Duodenal mucosa (tissue), 2 donors: ENCODE results near the gene ANTXRL.
"Not testable (repeated sequence)": the region's sequence is repeated elsewhere in the genome, so short reads cannot be mapped to it uniquely, and the experiment has no call there.

Experiments
- H3K27ac ChIP-seq: one replicate; pipeline ENCODE4 v1.7.0; 2013; ENCODE audit warnings: low read depth, low read length
- H3K27me3 ChIP-seq, 2 donors: one replicate each; pipeline ENCODE4 v1.7.0; 2013; ENCODE audit warnings: low read length in 2 of 2, control low read depth in 1 of 2; ENCODE audit not compliant: insufficient read depth in 2 of 2, control insufficient read depth in 1 of 2
- H3K36me3 ChIP-seq, 2 donors: one replicate each; pipeline ENCODE4 v1.7.0; 2013; ENCODE audit warnings: low read length in 2 of 2, control low read depth in 1 of 2; ENCODE audit not compliant: insufficient read depth in 2 of 2, control insufficient read depth in 1 of 2
- H3K4me1 ChIP-seq, 2 donors: one replicate each; pipeline ENCODE4 v1.7.0; 2013; ENCODE audit warnings: low read length in 2 of 2, control low read depth in 1 of 2; ENCODE audit not compliant: insufficient read depth in 2 of 2, control insufficient read depth in 1 of 2
- H3K4me3 ChIP-seq, 2 donors: one replicate each; pipeline ENCODE4 v1.7.0; 2013; ENCODE audit warnings: low read length in 2 of 2, low read depth in 1 of 2
- H3K9ac ChIP-seq, 2 donors: one replicate each; pipeline ENCODE4 v1.7.0; 2013; ENCODE audit warnings: low read length in 2 of 2, low read depth in 1 of 2
- H3K9me3 ChIP-seq, 2 donors: one replicate each; pipeline ENCODE4 v1.7.0; 2013; ENCODE audit warnings: low read length in 2 of 2, control low read depth in 1 of 2; ENCODE audit not compliant: control insufficient read depth in 1 of 2

The ANTXRL gene

DNA sequence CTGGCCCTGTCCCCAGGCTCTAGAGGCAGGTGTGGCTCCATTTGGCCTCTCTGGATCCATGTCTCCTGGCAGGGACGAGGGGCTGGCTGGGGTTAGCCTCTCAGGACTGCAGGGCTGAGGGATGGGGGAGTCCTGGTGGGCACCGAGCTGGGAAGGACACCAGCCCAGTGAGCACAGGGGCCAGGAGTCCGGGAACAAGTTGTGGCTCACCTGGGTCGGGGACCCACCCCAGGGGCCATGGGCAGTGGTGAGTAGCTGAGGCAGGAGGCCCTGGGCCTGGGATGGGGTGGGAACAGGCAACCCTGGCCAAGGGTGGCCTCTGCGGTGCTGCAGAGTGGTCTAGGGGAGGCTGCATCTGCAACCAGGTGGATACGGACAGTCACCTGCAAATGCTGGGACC is 24.1 kb downstream of the ANTXRL start:
- peaks cover 0 to 15% of the 10 kb centered on the region in 2 donors for H3K27me3 ChIP-seq
- H3K4me3 ChIP-seq: no peak overlapping the region
- H3K36me3 ChIP-seq: no peaks in the 10 kb centered on the region
- no peaks in the 10 kb centered on the region for H3K4me1 ChIP-seq
- no peak overlapping the region for H3K27ac ChIP-seq
- no peak overlapping the region for H3K9ac ChIP-seq
- no peaks in the 10 kb centered on the region for H3K9me3 ChIP-seq

GRCh38 chr10:46311501-46311951 is 24.7 kb downstream of the ANTXRL start:
- no peaks in the 10 kb centered on the region for H3K9me3 ChIP-seq
- no peaks in the 10 kb centered on the region for H3K36me3 ChIP-seq
- no peak overlapping the region for H3K27ac ChIP-seq
- peaks cover 0 to 16% of the 10 kb centered on the region in 2 donors for H3K27me3 ChIP-seq
- H3K4me1 ChIP-seq: no peaks in the 10 kb centered on the region
- H3K9ac ChIP-seq: no peak overlapping the region
- no peak overlapping the region for H3K4me3 ChIP-seq

GRCh38 chr10:46311961-46312431 is 25.2 kb downstream of the ANTXRL start:
- not testable (repeated sequence) for H3K36me3 ChIP-seq, H3K27ac ChIP-seq, H3K4me1 ChIP-seq, H3K9me3 ChIP-seq, H3K9ac ChIP-seq, H3K4me3 ChIP-seq
- H3K27me3 ChIP-seq: peaks cover 0 to 14% of the 10 kb centered on the region in 2 donors

- Histone ChIP-seq H3K9ac (no peak overlapping the region), H3K27ac (no peak overlapping the region), H3K4me3 (no peak overlapping the region), H3K36me3 (no peaks in the 10 kb centered on the region), H3K27me3 (peaks cover 0 to 14% of the 10 kb centered on the region in 2 donors), H3K9me3 (no peaks in the 10 kb centered on the region), H3K4me1 (no peaks in the 10 kb centered on the region)
Measured at GRCh38 chr10:46312953-46313352, 26.2 kb downstream of the ANTXRL start.

DNA sequence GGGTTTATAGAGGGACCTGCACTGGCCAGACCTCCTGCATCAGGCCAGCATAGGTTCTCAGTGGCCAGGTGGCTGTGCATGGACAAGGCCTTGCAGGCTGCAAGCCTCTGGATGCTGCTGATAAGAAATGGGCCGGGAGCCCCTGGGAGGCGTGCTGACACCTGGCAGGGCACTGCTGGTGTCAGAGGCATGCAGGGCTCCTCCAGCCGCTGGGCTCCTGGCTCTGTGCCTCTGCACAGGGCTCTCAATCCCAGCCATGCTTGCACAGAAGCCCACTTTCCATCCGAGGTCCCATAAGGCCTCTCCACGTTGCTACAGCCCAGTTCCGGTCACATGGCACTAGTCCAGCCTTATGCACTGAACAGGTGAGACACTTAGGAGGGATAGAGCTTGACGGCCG is 27.3 kb downstream of the ANTXRL start:
- Histone ChIP-seq H3K4me1 (no peaks in the 10 kb centered on the region), H3K27ac (no peak overlapping the region), H3K27me3 (peaks cover 0 to 14% of the 10 kb centered on the region in 2 donors), H3K9ac (no peak overlapping the region), H3K4me3 (no peak overlapping the region), H3K9me3 (no peaks in the 10 kb centered on the region), H3K36me3 (no peaks in the 10 kb centered on the region)

DNA sequence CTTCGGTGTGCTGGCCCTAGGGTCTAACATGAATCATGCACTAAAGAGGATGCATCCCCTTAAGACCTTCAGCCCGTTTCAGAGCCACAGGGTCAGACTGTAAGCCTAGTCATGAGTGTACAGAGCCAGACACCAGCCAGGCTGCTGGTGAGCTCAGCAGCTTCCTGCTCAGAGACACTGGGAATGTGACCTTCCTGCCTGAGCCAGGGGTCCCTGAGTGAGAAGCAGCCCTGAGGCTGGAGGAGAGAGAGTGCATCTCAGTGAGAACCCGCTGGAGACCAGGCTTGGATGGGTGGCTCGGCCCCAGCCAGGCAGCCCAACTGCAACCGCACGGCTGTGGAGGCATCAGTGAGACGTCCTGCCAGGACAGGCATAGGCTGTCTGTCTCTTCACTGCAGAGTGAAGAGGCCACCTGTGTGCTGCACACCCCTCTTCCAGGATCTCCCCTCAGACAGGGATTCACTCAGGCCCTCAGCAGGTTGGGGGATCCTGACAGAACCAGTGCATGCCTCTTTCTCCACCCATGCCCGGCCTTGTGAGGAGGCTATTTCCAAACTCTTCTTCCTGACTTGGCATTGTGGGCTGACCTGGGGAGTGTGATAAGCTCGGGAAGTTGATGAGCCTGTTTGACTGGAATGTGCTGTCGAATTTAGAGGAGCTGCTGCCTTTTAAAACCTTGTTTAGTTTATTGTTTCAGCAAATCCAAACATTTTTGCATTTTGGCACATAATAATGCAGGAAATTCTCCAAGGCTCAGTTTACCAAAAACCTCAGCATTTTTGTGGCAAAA is 28.5 kb downstream of the ANTXRL start:
- H3K9me3 ChIP-seq, H3K4me3 ChIP-seq, H3K36me3 ChIP-seq, H3K27ac ChIP-seq, H3K9ac ChIP-seq, H3K4me1 ChIP-seq: not testable (repeated sequence)
- H3K27me3 ChIP-seq: peaks cover 0 to 12% of the 10 kb centered on the region in 2 donors

DNA sequence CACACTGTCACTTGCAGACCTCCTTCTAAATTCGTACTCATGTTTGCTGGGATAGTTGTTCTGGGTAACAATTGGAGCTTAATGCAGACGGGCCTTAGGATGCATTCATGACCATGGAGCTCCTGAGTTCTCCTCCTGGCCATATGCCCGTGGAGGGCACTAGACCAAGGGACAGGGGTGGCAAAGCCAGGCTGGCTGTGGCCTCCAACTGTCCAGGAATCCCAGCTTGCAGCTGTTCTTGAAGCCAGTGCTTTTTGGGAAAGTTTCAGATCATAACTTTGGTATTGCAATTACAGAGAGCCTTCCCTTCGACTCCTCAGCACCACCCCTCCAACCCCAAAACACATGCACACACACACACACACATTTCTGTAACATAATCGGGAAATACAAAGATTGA is 30.6 kb downstream of the ANTXRL start:
- no peak overlapping the region for H3K27ac ChIP-seq
- H3K4me3 ChIP-seq: no peak overlapping the region
- peaks cover 0 to 5% of the 10 kb centered on the region in 2 donors for H3K27me3 ChIP-seq
- no peaks in the 10 kb centered on the region for H3K36me3 ChIP-seq
- H3K4me1 ChIP-seq: no peaks in the 10 kb centered on the region
- no peaks in the 10 kb centered on the region for H3K9me3 ChIP-seq
- H3K9ac ChIP-seq: no peak overlapping the region

DNA sequence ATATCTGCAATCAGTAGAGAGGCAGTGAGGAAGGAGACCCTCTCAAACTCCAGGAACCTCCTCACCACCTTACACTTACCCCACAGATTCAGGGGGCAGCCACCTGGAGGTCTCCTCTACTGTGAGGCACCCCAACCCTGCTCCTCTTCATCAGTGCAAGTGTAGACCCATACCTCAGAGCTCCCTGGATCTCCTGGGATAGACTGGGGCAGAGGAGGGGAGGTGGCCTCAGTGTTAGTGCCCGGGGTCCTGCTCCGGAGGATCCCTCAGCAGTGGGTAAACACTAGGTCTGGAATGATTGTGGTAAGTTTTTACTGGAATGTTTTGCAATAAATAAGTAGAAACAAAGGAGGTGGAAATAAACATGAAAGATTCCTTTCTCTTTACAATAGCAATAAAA is 31.1 kb downstream of the ANTXRL start:
- no peaks in the 10 kb centered on the region for H3K9me3 ChIP-seq
- no peaks in the 10 kb centered on the region for H3K4me1 ChIP-seq
- no peak overlapping the region for H3K4me3 ChIP-seq
- H3K9ac ChIP-seq: no peak overlapping the region
- peaks cover 0 to 5% of the 10 kb centered on the region in 2 donors for H3K27me3 ChIP-seq
- H3K27ac ChIP-seq: no peak overlapping the region
- no peaks in the 10 kb centered on the region for H3K36me3 ChIP-seq

DNA sequence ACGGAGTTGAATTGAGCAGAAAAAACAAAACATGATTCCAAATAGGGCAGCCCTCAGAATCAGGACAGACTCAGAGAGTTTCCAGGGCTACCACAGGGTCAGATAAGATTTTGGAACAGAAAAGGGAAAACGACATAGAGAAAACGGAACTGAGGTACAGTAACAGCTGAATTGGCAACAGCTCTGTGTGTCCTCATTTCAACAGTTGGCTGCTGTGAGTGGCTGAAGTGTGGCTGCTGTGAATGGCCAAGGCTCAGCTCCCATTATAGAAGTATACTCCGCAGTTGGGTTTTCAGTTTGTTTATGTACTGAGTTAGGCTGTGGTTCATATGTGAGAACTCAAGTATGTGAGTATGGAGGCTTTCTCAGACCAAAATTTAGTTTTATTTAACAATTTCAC is 32.0 kb downstream of the ANTXRL start:
- H3K9ac ChIP-seq: no peak overlapping the region
- H3K36me3 ChIP-seq: no peaks in the 10 kb centered on the region
- H3K9me3 ChIP-seq: no peaks in the 10 kb centered on the region
- no peak overlapping the region for H3K4me3 ChIP-seq
- H3K27me3 ChIP-seq: peaks cover 0 to 5% of the 10 kb centered on the region in 2 donors
- no peak overlapping the region for H3K27ac ChIP-seq
- H3K4me1 ChIP-seq: no peaks in the 10 kb centered on the region

GRCh38 chr10:46319389-46319788 is 32.6 kb downstream of the ANTXRL start:
- H3K27me3 ChIP-seq: peaks cover 0 to 5% of the 10 kb centered on the region in 2 donors
- H3K4me3 ChIP-seq: no peak overlapping the region
- no peaks in the 10 kb centered on the region for H3K4me1 ChIP-seq
- no peaks in the 10 kb centered on the region for H3K36me3 ChIP-seq
- H3K9ac ChIP-seq: no peak overlapping the region
- no peaks in the 10 kb centered on the region for H3K9me3 ChIP-seq
- no peak overlapping the region for H3K27ac ChIP-seq
